Stimulated activated CD4-positive, alpha-beta T cell treated with anti-CD3 and anti-CD28 coated beads, Interleukin-4, amount 100 ng/mL, for 1 hour (primary cell): ENCODE results near the gene THAP7.
"Not testable (repeated sequence)": the region's sequence is repeated elsewhere in the genome, so short reads cannot be mapped to it uniquely, and the experiment has no call there.

Experiments used
- DNase-seq: peaks from one replicate; pipeline ENCODE4 v3.0.0-alpha.2; 2020

Gene THAP7

DNA sequence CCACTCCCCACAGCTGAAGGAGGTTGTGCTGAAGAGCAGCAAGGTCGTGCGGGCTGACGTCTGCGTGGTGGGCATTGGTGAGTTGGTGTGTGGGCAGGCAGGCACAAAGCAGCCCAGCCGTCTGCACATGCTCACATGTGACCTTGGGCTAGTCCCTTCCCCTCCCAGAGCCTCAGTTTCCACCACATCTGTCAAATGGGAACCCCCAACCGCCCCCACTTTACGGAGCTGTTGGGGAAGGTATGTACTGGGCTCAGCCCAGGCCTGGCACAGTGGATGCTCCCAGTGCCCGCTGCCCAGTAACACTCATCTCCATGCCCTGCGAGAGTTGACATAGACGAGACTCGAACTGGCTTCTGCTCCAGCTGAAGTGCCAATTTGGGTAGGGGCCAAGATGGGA, 24.9 kb downstream of the THAP7 start:
- DNase-seq = no peak

- DNase-seq = no peak
Measured at GRCh38 chr22:20976291-20976877, 25.5 kb downstream of the THAP7 start.

- DNase-seq = no peak
Measured at GRCh38 chr22:20975541-20976290, 26.2 kb downstream of the THAP7 start.

DNA sequence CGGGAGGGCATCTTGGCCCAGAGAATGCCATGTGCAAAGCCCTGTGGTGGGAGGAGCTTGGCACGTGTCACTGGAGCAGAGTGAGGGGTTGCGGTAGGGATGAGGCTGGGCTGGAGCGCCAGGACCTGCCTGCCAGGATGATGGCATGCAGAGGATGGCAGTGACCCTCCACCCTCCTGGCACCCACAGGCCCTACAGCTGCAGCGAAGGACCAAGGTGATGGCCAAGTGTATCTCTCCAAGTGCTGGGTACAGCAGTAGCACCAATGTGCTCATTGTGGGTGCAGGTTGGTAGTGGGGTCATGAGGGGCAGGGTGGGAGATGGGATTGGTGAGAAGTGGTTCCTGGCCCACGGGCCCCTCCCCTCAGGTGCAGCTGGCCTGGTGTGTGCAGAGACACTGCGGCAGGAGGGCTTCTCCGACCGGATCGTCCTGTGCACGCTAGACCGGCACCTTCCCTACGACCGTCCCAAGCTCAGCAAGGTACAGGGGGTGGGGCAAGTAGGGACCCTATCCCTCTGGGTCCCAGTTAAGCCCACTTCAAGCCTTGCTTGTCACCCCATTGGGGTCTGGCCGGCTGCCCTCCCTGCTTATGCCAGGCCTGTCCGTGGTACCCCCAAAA, 27.5 kb downstream of the THAP7 start:
- no peak for DNase-seq

GRCh38 chr22:20973634-20974286, 28.2 kb downstream of the THAP7 start:
- DNase-seq = no peak

DNA sequence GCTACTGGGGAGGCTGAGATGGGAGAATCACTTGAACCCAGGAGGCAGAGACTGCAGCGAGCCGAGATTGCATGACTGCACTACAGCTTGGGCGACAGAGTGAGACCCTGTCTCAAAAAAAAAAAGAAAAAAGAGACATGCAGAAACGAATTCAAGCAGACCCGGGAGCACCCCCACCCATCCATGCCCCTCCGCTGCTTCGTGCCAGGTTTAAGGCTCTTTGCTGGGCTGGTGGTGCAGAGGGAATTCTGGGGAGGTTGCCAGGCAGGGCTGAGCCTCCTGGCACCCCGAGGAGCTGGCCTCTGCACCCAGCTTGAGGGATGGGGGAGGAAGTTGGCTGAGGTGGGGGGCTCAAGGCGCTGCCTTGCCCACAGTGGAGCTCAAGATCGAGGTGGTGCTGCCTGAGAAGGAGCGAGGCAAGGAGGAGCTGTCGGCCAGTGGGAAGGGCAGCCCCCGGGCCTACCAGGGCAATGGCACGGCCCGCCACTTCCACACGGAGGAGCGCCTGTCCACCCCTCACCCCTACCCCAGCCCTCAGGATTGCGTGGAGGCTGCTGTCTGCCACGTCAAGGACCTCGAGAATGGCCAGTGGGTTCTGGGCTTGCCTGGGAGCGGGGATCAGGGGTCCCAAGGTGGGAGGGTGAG, 28.9 kb downstream of the THAP7 start:
- no peak for DNase-seq

DNA sequence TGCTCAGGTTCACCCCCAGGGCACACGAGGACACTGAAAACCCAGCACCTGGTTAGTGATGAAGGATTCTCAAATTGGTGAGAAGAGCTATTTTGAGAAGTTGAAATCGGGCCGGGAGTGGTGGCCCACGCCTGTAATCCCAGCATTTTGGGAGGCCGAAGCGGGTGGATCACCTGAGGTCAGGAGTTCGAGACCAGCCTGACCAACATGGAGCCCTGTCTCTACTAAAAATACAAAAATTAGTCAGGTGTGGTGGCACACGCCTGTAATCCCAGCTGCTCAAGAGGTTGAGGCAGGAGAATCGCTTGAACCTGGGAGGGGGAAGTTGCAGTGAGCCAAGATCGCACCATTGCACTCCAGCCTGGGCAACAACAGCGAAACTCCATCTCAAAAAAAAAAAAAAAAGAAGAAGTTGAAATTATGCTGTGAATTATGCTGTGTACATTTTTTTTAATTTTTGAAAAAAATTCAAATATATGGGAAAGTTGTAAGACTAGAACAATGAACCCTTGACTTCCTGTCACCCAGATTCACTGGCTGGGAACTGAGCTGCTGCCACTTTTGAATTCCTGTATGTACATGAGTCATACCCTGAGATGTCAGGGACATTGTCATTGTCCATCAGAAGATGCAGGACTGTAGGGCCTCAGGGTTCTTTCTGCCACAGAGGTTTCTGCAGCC, 29.8 kb downstream of the THAP7 start:
- not testable (repeated sequence) for DNase-seq

GRCh38 chr22:20970939-20971657, 30.8 kb downstream of the THAP7 start:
- DNase-seq = no peak

- DNase-seq = no peak
Measured at GRCh38 chr22:20968281-20968977, 33.5 kb downstream of the THAP7 start.

DNA sequence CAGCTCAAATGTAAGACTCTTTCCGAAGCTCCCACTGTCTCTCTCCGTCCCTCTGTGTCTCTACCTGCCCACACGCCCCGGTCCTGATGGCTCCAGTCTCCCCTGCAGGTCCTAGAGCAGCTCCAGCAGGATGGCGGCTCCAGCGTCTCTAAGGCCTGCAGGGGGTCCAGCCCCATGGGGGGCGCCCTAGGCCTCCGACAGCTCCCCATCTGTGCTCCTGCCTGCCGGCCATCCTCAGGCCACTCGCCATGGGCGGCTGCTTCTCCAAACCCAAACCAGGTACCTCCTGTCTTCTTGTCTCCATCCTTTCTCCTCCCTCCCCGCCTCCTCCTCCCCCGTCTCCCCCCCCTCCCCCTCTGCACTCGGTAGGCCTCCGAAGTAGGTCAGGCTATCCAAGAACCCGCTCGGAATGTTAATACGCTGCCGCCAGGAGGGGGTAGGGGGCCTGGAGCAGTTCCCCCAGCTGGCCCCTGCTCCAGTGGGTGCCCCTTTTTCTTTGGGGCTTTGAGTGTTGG, 34.2 kb downstream of the THAP7 start:
- no peak for DNase-seq

DNA sequence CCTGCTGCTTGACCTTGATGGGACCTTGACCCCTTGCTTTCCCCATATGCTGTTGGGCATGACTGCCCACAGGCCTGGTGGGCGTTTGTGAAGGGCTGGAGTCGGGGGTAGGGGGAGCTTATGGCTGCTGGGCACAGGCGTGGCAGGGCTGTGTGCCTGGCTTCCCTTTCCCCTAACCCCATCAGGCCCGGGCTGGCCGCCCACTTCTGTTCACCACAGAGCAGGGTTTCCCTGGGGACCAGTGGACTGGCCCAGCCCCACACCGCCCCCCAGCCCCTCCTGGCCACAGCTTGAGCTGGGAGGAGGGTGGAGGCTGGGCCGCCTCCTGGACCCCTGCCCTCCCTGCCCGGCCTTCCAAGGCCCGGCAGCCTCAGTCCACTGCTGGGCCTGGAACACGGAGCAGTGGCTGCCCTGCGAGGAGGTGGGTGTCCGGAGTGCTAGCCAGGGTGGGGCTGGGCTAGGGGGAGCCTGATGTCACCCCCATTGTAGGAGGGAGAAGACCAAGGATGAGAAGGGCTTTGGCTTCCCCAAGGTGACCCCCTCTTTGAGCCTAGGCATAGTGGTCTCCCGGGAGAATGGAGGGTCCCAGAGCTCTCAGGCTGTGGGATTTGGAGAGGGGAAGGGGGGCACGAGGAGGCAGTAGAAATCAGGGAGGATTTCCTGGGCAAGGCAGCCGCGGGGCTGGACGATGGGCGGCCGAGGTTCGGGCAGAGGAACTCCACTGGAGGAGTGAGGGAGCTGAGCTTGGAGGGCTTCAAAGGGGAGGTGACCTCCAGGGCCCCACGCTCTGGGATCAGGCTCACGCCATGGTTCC, 34.8 kb downstream of the THAP7 start, which contains the start of gene AIFM3:
TSS of gene AIFM3 (plus strand) at position 373 of the 814 bp plus-strand sequence. CDS start 690 bp downstream, outside the sequence.
- DNase-seq = no peak

DNA sequence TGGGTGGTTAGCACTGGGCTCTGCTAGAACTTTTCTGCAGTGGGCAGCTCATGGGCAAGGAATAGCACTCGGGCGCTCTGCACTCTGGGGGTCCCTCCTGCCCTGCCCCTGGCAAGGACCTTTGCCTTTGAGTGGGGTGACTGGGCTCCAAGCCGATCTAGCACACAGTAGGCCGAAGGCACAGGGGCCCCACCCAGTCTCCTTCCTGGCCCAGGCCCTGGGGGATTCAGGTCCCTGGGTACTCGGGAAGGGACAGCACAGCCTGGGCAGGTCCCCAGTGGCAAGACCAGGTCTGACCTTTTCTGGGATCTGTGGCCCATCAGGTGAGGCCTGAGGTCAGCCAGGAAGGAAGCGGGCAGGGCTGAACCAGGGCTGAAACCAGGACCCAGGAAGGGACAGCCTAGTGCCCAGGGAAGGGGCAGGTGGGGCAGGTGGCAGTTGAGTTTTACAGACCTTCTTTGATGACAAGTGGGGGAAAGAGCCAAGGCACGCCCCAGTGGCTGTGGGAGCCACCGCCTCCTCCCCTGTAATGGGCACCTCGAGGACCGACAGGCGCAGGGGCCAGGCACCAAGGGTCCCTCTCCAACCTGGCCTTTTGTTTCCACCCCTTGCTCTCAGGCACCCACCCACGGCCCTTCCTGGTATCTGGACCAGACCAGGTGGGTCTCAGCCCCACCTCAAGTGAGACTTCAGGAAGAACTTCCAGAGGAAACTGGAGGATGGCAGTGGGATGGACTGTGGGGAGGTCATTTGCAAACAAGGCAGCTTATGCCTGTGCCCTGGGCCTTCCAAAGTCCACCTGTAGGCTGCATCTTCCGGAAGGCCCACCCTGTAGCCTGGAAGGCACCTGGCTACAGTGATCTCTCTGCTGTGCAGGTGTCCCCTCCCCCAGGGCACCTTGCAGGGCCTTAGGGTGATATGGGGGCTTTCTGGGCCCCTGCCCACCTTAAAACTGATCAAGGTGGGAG, 35.7 kb downstream of the THAP7 start:
- DNase-seq = no peak

- no peak for DNase-seq
Measured at GRCh38 chr22:20965104-20965887, 36.6 kb downstream of the THAP7 start.

DNA sequence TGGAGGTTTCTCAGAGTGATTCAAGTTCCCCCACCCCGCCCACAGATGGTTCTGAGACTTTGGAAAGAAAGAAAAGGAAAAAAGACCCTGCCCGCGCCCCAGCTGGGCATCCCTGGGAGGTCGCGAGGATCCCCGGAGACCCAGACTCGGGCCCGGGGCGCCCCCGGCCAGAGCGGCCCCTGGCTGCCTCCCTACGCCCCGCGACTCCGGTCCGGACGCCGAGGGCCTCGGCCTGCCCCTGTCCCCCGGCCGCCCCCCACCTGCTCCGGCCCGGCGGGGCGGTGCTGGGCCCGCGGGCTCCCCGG, 37.2 kb downstream of the THAP7 start:
- DNase-seq = no peak

DNA sequence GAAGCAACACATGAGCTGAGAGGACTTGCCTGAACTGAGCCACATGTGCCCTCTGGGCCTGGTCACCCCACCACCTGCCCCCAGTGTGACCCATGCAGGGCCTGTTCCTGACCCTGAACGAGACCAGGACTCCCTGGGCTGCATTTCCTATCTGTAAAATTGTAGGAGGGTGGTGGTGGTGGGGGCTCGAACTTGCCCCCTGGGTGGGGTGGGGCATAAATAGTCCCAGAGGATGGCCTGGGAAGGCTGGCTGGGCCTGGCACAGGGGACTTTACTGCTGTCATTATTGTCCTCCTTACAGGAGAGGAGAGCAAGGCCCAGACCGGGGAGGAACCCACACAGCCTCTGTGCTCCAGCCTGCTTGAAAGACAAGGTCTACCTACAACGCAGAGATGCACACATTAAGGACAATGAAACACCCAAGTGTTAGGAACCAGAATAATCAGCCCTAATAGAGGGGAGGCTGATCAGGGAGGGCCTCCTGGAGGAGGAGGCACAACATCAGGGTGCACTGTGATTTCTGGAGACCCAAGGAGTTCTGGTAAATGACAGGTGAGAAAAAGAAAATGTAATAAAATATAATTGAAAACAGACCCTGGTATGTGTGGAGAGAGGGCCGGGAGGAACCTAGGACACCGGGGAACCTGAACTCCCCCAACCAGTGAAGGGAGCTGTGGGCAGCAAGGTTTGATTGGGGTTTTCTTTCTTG, 37.7 kb downstream of the THAP7 start:
- no peak for DNase-seq

DNA sequence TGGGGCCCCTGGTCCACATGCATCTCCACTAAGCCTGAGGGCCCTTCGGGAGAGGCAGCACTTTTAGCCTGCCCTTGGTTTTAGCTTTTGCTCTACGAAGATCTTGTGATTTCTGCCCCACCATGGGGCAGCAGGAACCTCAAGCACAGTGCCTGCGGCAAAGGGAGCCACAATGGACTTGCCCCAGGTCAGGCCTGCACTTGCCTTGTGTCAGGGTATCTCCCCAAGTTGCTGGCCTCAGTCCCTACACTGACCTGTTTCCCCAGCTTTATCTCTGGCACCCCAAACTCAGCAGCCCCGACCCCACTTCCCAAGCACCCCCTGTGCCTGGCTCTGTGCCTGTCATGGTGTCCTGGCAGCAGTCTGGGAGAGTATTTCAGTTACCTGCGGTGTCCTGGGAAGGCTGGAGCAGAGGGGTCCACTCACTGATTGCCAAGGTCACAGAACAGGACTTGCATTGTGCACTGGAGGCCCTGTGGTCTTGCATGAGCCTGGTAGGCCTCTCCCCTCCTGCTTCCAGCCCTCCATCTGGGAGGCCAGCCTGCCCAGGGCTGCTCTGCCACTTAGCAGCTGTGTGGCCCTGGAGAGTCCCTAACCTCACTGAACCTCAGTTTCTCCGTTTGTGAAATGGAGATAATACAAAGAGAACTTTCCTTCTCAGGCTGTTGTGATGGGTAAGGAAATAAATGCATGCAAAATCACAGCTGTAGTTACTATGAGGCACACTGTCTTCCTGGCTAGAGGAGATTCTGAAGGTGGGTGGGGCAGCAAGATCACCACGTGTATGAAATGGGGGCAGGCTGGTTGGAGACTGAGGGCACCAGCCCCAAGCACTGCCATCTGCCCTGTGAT, 38.5 kb downstream of the THAP7 start:
- no peak for DNase-seq
